Heart left ventricle (tissue), 16 donors: ENCODE measurements around the gene OTOA. TPM values are rescaled to one million over a fixed set of nuclear protein-coding genes. Genes with fewer than 3 reads are reported as not detected.

ENCODE experiments used
- ATAC-seq, 4 donors: fragments of 200-7000 bp; cut with Tn5 transposase; one replicate each; pipeline ENCODE4 v1.9.1; 2020 to 2022; ENCODE audit warnings: moderate library complexity in 4 of 4, mild to moderate bottlenecking in 3 of 4, moderate number of reproducible peaks in 1 of 4
- DNase-seq, 5 donors: peaks; one replicate each; pipeline ENCODE4 v3.0.0-alpha.2; 2020
- H3K27ac ChIP-seq, 12 donors: fragments of 200-600 bp; sonication (generic) in 4 of 12; one replicate each; pipeline versions ENCODE4 v1.5.0 to v1.8.0; 2016 to 2022; ENCODE audit warnings: mild to moderate bottlenecking in 2 of 12
- H3K27me3 ChIP-seq, 9 donors: fragments of 200-600 bp; sonication (generic) in 2 of 9; one replicate each; pipeline versions ENCODE4 v1.5.1 to v1.8.0; 2016 to 2022; ENCODE audit warnings: mild to moderate bottlenecking in 3 of 9
- H3K36me3 ChIP-seq, 9 donors: fragments of 200-600 bp; sonication (generic) in 2 of 9; one replicate each; pipeline versions ENCODE4 v1.5.0 to v1.8.0; 2018 to 2022; ENCODE audit warnings: mild to moderate bottlenecking in 2 of 9
- H3K4me1 ChIP-seq, 12 donors: fragments of 200-600 bp; sonication (generic) in 4 of 12; one replicate each; pipeline versions ENCODE4 v1.5.0 to v1.8.0; 2016 to 2022; ENCODE audit warnings: mild to moderate bottlenecking in 3 of 12
- H3K4me3 ChIP-seq, 12 donors: fragments of 200-600 bp; sonication (generic) in 4 of 12; one replicate each; pipeline versions ENCODE4 v1.5.0 to v1.8.0; 2017 to 2022; ENCODE audit warnings: mild to moderate bottlenecking in 9 of 12, moderate library complexity in 4 of 12
- H3K9me3 ChIP-seq, 12 donors: fragments of 200-600 bp; sonication (generic) in 4 of 12; one replicate each; pipeline versions ENCODE4 v1.5.0 to v1.8.0; 2016 to 2022; ENCODE audit warnings: mild to moderate bottlenecking in 1 of 12
- POLR2A ChIP-seq, 2 donors: fragments of 450-650 bp; IDR thresholded peaks; one replicate each; pipeline ENCODE4 v1.6.1; 2017; ENCODE audit warnings: antibody characterized with exemption in 2 of 2, mild to moderate bottlenecking in 2 of 2, moderate library complexity in 2 of 2
- WGBS, 4 donors: extraction: QIAGEN DNeasy Blood & Tissue Kit in 2 of 4; methylation state at CpG; one replicate each; pipeline versions ENCODE4 v1.1.5 to v1.1.7; 2013 to 2018; 5-methylcytosine and 5-hydroxymethylcytosine counted together
- intact Hi-C, 10 donors: fragments of 100-400 bp; cut with DNase I; formaldehyde crosslinking; loops; one replicate each; pipeline versions ENCODE4 v1.11.1 to v1.14.2; 2022
- polyA plus RNA-seq, 2 donors: library from polyadenylated mRNA; stranded (reverse); fragments of 200-250 nt; gene quantifications; one replicate each; pipeline ENCODE4 v1.2.3, GENCODE V29; 2013
- total RNA-seq, 9 donors: library from RNA; depleted of rRNA in 2 of 9; stranded (reverse); fragments of >200 nt in 2 of 9; fragmentation: NEBNext Ultra II Directional in 3 of 9; extraction: Animal tissue kit (Norgen Biotek cat#: 25700) in 3 of 9; gene quantifications; one replicate each; pipeline versions ENCODE4 v1.1.0 to v1.2.4, GENCODE V29; 2016 to 2023
- TF ChIP-seq, protein P1 (sequence below), 12 donors: fragments of 200-600 bp; sonication (generic) in 4 of 12; IDR thresholded peaks; one replicate each; pipeline versions ENCODE4 v1.5.0 to v1.8.0; 2018 to 2022; ENCODE audit warnings: antibody characterized with exemption in 12 of 12, mild to moderate bottlenecking in 5 of 12
- donor health status: ischemic (EF 13 %, LVEDD 7.1; RV severe dilation, severe dysfunction).
- donor health status: healthy with polysubstance abuse.
- donor health status: DM: no; HTN: yes; CAD: no.
- donor health status: DM: no; HTN: no; CAD: no.
- donor health status: ischemic (EF 25% LVEDD 6.9; RV normal size, moderate dysfunction).
- donor health status: ischemic (EF 25% LVEDD 5.7; RV mildly dilated, moderate dysfunction).
- donor health status: healthy.
- donor health status: DM: yes; HTN: yes; CAD: no.
- donor health status: ischemic (EF 35%, LVEDD 5.7; RV mildly dilated, moderate dysfunction).
- donor health status: nonischemic (EF 11% LVEDD 7.7; RV severe dilation, severe dysfunction).
- donor health status: DM: yes; HTN: yes; CAD: no.
- donor health status: PGD.
- donor health status: ischemic (EF 29% LVEDD 5.4; RV normal size, mild dysfunction).
- donor health status: nonischemic (EF 23%, LVEDD 6.1; RV moderate dilation, normal function).

Gene OTOA
- total and polyA plus RNA-seq, 11 donors, result 0.03 to 0.41 (median 0.27) TPM; not detected in 7

DNA sequence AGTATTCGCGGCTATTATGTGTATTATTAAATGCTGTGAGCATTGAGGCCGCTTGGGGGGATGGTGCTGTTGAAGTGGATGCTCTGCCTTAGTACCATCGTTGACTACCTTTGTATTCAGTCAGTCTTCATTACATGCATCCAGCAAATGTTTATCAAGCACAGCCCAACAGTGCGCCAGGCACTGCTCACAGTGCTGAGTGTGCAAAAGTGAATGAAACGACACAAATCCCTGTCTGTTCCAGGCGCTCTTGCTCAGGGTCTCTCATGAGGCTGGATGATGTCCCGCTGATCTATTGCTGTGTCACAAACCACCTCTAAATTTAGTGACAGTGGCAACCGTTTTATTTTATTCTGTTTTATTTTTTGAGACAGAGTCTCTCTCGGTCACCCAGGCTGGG lies 53.8 kb downstream of the OTOA start:
- no peak overlapping the region for H3K4me3 ChIP-seq
- DNase-seq (no peak), ATAC-seq (no peak)
- no peaks in the 10 kb centered on the region for H3K9me3 ChIP-seq
- WGBS, 4 donors, result 77 to 85% (median 77%) methylated on average over 10 of the region's 10 CpGs
- H3K27me3 ChIP-seq, result no peaks in the 10 kb centered on the region
- intact Hi-C loops, result no loop called here
- no peaks in the 10 kb centered on the region for H3K4me1 ChIP-seq
- no peak overlapping the region for H3K27ac ChIP-seq
- TF ChIP-seq POLR2A (IDR thresholded peaks at IDR 0.05), result no peak
- TF ChIP-seq, protein P1, sequence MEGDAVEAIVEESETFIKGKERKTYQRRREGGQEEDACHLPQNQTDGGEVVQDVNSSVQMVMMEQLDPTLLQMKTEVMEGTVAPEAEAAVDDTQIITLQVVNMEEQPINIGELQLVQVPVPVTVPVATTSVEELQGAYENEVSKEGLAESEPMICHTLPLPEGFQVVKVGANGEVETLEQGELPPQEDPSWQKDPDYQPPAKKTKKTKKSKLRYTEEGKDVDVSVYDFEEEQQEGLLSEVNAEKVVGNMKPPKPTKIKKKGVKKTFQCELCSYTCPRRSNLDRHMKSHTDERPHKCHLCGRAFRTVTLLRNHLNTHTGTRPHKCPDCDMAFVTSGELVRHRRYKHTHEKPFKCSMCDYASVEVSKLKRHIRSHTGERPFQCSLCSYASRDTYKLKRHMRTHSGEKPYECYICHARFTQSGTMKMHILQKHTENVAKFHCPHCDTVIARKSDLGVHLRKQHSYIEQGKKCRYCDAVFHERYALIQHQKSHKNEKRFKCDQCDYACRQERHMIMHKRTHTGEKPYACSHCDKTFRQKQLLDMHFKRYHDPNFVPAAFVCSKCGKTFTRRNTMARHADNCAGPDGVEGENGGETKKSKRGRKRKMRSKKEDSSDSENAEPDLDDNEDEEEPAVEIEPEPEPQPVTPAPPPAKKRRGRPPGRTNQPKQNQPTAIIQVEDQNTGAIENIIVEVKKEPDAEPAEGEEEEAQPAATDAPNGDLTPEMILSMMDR (IDR thresholded peaks at IDR 0.05), result no peak
- no peaks in the 10 kb centered on the region for H3K36me3 ChIP-seq

DNA sequence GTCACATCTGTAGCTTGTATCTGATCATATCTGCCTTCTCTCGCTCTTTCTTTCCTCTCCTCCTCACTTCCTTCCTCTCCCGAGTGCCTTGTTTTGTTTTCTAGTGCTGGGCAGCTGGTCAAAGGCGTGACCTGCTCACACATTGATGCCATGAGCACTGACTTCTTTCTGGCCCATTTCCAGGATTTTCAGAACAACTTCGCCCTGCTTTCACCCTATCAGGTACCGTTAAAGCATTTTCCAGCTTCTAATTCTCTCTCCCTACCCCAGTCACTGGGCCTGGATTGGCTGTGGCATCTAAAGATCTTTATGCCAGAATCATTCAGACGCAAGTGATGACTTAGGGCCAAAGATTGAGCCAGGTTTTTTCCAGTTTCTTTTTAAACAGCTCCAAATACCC lies 55.5 kb downstream of the OTOA start:
- H3K27me3 ChIP-seq, result no peaks in the 10 kb centered on the region
- DNase-seq, result no peak
- 58 to 69% (median 60%) methylated on average over 6 of the region's 6 CpGs for WGBS, 4 donors
- no peaks in the 10 kb centered on the region for H3K4me1 ChIP-seq
- ATAC-seq, result no peak
- TF ChIP-seq, protein P1 (IDR thresholded peaks at IDR 0.05), result no peak
- TF ChIP-seq POLR2A (IDR thresholded peaks at IDR 0.05), result no peak
- no peak overlapping the region for H3K4me3 ChIP-seq
- H3K9me3 ChIP-seq, result no peaks in the 10 kb centered on the region
- no peak overlapping the region for H3K27ac ChIP-seq
- H3K36me3 ChIP-seq, result no peaks in the 10 kb centered on the region
- intact Hi-C loops, result no loop called here

GRCh38 chr16:21720533-21720932 lies 56.8 kb downstream of the OTOA start:
- TF ChIP-seq, protein P1 (IDR thresholded peaks at IDR 0.05), result no peak
- no peak for TF ChIP-seq POLR2A (IDR thresholded peaks at IDR 0.05)
- DNase-seq (no peak), ATAC-seq (no peak)
- Histone ChIP-seq H3K27ac (no peak overlapping the region), H3K9me3 (no peaks in the 10 kb centered on the region), H3K4me3 (no peak overlapping the region), H3K4me1 (no peaks in the 10 kb centered on the region), H3K27me3 (no peaks in the 10 kb centered on the region), H3K36me3 (no peaks in the 10 kb centered on the region)
- WGBS, 4 donors, result 79 to 90% (median 88%) methylated on average over 2 of the region's 2 CpGs
- intact Hi-C loops, result no loop called here

DNA sequence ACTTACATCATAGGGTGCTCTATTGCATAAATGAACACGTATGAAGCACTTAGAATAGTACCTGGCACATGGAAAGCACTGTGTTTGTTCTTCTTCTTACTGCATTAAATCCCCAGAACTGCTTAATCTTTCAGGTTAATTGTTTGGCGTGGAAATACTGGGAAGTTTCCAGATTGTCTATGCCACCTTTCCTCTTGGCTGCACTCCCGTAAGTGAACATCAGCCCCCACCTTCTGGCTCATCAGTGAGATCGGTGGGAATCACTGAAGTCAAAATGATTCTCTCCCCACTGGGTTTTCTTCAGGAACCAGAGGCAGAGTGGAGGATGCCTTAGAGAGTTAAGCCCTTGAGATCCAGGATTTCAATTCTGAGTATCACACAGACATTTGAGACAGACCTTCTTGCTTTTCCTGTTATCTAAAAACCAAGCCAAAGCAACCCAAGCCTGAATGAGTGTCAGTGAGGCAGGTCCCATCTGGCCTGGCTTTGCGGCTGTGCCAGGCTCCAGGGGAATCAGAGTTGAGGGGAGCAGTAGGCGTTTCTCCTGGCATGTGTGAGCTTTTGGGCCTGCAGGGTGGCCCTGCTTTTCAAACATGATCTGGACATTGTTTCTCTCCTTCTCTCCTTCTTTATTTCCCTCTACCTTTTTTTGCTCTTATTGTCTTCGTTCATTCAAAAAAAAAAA lies 59.1 kb downstream of the OTOA start:
- no peak overlapping the region for H3K27ac ChIP-seq
- H3K4me1 ChIP-seq, result no peaks in the 10 kb centered on the region
- DNase-seq (no peak), ATAC-seq (no peak)
- no peak for TF ChIP-seq POLR2A (IDR thresholded peaks at IDR 0.05)
- TF ChIP-seq, protein P1 (IDR thresholded peaks at IDR 0.05), result no peak
- no peaks in the 10 kb centered on the region for H3K9me3 ChIP-seq
- H3K36me3 ChIP-seq, result no peaks in the 10 kb centered on the region
- WGBS, 4 donors, result 70 to 74% (median 73%) methylated on average over 7 of the region's 7 CpGs
- intact Hi-C loops, result no loop called here
- no peaks in the 10 kb centered on the region for H3K27me3 ChIP-seq
- H3K4me3 ChIP-seq, result no peak overlapping the region
